GM18526 (cell line): ENCODE results near the gene ZG16B.

ENCODE experiments used
- POLR2A ChIP-seq: IDR thresholded peaks from 3 replicates; pipeline ENCODE4 v1.6.1; 2011; ENCODE audit not compliant: insufficient read length; ENCODE audit errors: extremely low read depth

Gene ZG16B

GRCh38 chr16:2829501-2830354 lies at the start of gene ZG16B:
ZG16B (plus strand) TSS chr16:2830303; CDS start chr16:2830442, 139 bp downstream.
- TF ChIP-seq POLR2A, result no peak

- TF ChIP-seq POLR2A, result no peak
Observed at GRCh38 chr16:2782583-2783351, 47.3 kb upstream of the ZG16B start.

- no peak for TF ChIP-seq POLR2A
Observed at GRCh38 chr16:2783581-2784357, 46.3 kb upstream of the ZG16B start.

- TF ChIP-seq POLR2A, result no peak
Observed at GRCh38 chr16:2784358-2785100, 45.6 kb upstream of the ZG16B start.

- TF ChIP-seq POLR2A, result no peak
Observed at GRCh38 chr16:2785101-2785991, 44.8 kb upstream of the ZG16B start.

GRCh38 chr16:2786061-2786825 lies 43.9 kb upstream of the ZG16B start:
- no peak for TF ChIP-seq POLR2A

- no peak for TF ChIP-seq POLR2A
Observed at GRCh38 chr16:2786826-2787151, 43.3 kb upstream of the ZG16B start.

- TF ChIP-seq POLR2A, result no peak
Observed at GRCh38 chr16:2787406-2787805, 42.7 kb upstream of the ZG16B start, which contains the start of gene PRSS33. PRSS33 (minus strand) TSS chr16:2787560; CDS start chr16:2786547, 1,013 bp downstream.

- no peak for TF ChIP-seq POLR2A
Observed at GRCh38 chr16:2787961-2788360, 42.1 kb upstream of the ZG16B start.

- no peak for TF ChIP-seq POLR2A
Observed at GRCh38 chr16:2790631-2791030, 39.5 kb upstream of the ZG16B start.

GRCh38 chr16:2791174-2791573 lies 38.9 kb upstream of the ZG16B start:
- no peak for TF ChIP-seq POLR2A

- no peak for TF ChIP-seq POLR2A
Observed at GRCh38 chr16:2792940-2793339, 37.2 kb upstream of the ZG16B start.

- TF ChIP-seq POLR2A, result no peak
Observed at GRCh38 chr16:2795395-2796143, 34.5 kb upstream of the ZG16B start.

- no peak for TF ChIP-seq POLR2A
Observed at GRCh38 chr16:2798723-2799204, 31.3 kb upstream of the ZG16B start.
